ENCODE measurements around the gene AGO3. TPM values are rescaled to one million over a fixed set of nuclear protein-coding genes. Genes with fewer than 3 reads are reported as not detected.
"Not testable (repeated sequence)": the region's sequence is repeated elsewhere in the genome, so short reads cannot be mapped to it uniquely, and the experiment has no call there.

Gene AGO3
- total RNA-seq, 2 experiments from 2014 or later = 26.1 to 29.8 TPM

GRCh38 chr1:35915693-35916092, 15.2 kb upstream of the AGO3 start:
- ChIA-PET POLR2A (no interaction called here), CTCF (no interaction called here)

DNA sequence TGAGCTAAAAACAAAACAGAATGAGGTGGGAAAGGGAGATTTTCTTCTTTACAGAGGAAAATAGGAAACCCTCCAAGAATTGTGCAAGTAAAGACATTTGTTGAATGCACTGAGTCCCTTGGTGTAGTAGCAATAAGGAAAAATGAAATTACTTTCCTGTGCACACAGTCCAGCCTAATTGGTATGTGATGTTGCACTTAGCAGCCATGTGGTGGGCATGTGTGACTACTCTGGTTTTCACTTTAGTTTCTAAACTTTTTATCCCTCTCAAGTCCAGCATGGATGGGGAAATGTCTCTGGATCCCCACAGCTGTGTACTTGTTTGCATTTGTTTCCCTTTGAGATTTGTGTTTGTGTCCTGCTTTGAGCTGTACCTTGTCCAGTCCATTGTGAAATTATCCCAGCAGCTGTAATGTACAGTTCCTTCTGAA, 7.1 kb upstream of the AGO3 start:
- ChIA-PET POLR2A (no interaction called here), CTCF (interaction anchor here (0.5 to 0.6 kb wide), 2 partner anchors 17 to 202 kb away, joined by 3 read pairs; no protein-coding TSS in a partner anchor)

GRCh38 chr1:35924838-35925237, 6.1 kb upstream of the AGO3 start:
- CTCF ChIA-PET = no interaction called here
- POLR2A ChIA-PET = no interaction called here

DNA sequence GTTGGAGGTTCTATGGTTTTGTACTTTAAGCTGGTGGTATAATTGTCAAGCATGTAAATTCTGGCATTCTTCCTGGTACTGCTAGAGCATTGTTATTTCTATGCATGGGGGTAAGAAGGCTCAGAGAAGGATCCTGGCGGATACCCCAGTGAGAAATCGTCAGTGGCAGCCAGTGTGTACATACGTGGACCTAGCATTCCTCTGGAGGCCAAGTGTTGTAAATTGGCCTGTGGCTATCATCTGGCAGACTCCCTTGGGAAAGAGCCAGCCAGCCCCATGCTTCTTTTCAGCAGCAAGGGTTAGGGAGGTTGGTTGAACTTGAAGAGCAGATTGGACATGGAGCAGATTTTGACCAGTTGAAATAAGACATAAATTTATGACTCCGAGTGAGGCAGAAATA, 5.2 kb upstream of the AGO3 start:
- ChIA-PET CTCF (no interaction called here), POLR2A (no interaction called here)

DNA sequence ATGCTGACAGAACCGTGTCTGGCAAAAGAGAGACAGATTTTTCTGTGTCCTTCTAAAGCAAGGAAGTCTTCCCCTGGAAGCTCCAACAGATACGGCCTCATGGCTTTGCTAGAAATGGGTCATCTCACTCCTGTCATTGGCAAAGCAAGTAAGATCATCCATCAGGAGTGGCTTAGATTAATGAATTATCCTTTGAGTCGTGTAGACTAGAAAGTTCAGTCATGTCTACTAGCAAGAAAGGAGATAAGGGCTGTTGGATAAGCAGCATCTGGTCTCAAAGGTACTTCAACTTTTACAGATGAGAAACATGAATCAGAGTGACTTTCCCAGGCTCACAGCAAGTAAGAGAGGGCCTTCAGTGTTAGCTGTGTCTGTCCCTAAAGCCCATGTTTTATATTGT, 3.4 kb upstream of the AGO3 start:
- CTCF ChIA-PET = no interaction called here

DNA sequence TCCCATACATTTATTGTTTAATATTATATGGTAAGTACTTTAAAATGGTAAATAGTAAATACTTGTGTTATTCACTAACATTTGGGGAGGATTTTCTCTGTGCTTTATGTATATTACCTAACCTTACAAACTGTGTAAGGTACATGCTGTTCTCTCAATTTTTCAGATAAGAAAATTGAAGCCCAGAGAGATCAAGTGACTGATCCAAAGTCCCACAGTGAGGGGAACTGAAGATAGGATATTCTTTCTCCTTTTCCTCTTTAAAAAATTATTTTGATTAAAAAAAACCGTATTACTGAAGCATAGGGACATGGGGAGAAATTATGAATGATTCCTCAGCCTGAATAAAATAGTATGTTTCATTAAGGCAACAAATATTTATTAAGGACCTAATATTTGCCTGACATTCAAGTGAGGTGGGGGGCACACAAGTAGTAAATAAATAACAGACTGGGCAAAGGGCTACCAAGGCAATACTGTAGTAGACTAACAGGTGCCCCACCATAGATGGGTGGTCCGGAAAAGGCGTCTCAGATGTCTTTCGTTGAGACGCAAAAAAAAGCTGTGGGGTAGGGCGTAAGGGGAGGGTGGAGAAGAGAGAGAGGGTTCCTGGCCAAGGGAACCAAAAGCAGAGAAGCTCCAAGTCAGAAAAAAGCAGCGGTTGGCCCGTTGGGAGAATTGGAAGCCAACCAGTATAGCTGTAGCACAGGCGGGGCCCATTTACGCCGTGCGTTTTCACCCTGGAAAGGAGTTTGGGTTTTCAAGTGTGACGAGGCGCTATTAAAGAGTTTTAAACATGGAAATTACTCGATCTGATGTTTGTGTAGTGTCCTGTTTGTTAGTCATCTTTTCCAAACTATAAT, 944 bp upstream of the AGO3 start:
- ChIA-PET CTCF (interaction anchor here (2.0 kb wide), 1 partner anchor 46 kb away, joined by 5 read pairs; the partner anchor contains the start of gene AGO1), POLR2A (interaction anchor here (1.0 to 1.2 kb wide), 5 partner anchors 46 to 372 kb away, joined by 3 read pairs; partner anchors contain the start of genes CLSPN, NCDN and THRAP3)

More for the DNA sequence above, 3.4 kb upstream of the AGO3 start:
- POLR2A ChIA-PET = no interaction called here

GRCh38 chr1:35931446-35932157, 697 bp downstream of the AGO3 start:
- ChIA-PET POLR2A (interaction anchor here (0.7 to 1.3 kb wide), 7 partner anchors 11 to 374 kb away, joined by 3 to 4 read pairs (median 3); partner anchors contain the start of genes ADPRS, NCDN and THRAP3), CTCF (interaction anchor here (0.6 to 2.0 kb wide), 6 partner anchors 10 to 685 kb away, joined by 3 to 5 read pairs (median 4); partner anchors contain the start of genes AGO1 and TRAPPC3)

GRCh38 chr1:35932158-35932636, 1.3 kb downstream of the AGO3 start:
- ChIA-PET CTCF (interaction anchor here (0.7 to 2.0 kb wide), 3 partner anchors 10 to 217 kb away, joined by 3 to 5 read pairs (median 4); partner anchors contain the start of genes AGO1 and TRAPPC3), POLR2A (interaction anchor here (0.7 kb wide), 1 partner anchor 39 kb away, joined by 3 read pairs; no protein-coding TSS in a partner anchor)

DNA sequence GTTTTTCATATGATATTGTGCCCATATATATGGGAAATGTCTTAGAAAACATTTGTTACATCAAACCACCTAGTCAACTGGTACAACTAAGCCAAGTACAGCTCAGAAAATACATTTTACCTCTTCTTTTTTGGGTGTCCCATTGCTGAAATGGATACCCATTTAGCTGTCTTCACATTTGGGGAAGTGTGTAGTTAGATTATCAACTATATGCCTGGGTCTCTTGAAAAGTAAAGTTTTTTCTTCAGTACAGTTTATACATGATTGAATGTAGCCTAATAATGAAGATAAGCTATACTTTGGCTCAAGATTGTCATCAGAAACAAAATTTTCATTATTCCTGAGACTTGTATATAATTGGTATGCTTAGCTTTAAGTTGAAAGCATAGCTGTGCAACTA, 2.0 kb downstream of the AGO3 start:
- CTCF ChIA-PET = interaction anchor here (0.7 to 1.2 kb wide), 2 partner anchors 9 to 216 kb away, joined by 3 to 4 read pairs; partner anchors contain the start of gene TRAPPC3
- POLR2A ChIA-PET = interaction anchor here (0.6 kb wide), 1 partner anchor 262 kb away, joined by 5 read pairs; no protein-coding TSS in a partner anchor

GRCh38 chr1:35935442-35936388, 4.8 kb downstream of the AGO3 start:
- ChIA-PET POLR2A (no interaction called here), CTCF (no interaction called here)

DNA sequence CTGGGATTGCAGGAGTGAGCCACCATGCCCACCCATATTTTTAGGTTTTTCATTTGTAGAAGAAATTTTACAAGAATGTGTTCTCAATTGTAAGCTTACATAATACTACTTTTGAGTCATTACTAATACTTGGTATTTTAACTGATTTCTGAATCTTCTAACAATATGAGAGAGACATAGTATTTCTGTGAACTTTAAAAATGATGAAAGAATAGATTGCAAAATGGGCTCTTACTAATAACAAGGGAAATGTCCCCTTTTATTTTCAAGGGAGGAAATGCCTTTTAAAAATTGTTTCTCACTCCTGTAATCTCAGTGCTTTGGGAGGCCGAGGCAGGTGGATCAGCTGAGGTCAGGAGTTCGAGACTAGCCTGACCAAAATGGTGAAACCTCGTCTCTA, 5.9 kb downstream of the AGO3 start:
- ChIA-PET CTCF (no interaction called here), POLR2A (no interaction called here)

GRCh38 chr1:35939484-35939883, 8.6 kb downstream of the AGO3 start:
- ChIA-PET POLR2A (no interaction called here), CTCF (no interaction called here)

- CTCF ChIA-PET = no interaction called here
- POLR2A ChIA-PET = no interaction called here
These were observed 14.4 kb downstream of the AGO3 start for GRCh38 chr1:35945327-35945726.

DNA sequence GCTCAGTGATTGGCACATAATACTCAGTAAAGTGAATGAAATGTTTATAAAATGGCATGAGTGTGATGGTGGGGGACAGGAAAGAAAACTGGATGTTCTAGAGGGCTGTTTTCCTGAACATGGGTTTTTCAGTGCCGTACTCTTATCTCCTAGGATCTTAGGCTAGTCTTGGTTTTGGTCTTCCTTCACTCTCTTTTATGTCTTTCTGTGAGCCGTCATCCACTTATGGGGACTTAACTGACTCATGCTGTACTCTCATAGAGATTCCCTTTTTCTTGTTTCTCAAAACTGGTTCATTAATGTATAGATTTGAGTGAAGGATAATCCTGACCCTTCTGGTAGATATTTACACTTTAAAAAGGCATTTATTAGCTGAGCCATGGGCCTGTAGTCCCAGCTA, 16.6 kb downstream of the AGO3 start:
- POLR2A ChIA-PET = no interaction called here
- CTCF ChIA-PET = no interaction called here

DNA sequence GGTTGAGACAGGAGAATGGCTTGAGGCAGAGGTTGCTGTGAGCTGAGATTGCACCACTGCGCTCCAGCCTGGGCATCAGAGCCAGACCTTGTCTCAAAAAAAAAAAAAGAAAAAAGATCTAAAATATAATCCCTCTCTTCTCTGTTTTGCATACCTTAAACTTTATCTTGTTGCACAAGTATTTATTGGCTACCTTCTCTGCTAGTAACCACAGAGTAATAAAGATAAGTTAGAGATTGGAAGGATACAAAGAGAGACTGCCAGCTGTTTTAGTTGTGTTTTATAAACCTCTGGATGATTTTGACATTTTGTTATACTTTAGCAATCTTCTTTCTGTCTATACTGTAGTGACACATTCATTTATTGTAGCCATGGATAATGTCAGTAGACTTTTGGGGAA, 27.7 kb downstream of the AGO3 start:
- CTCF ChIA-PET = no interaction called here

DNA sequence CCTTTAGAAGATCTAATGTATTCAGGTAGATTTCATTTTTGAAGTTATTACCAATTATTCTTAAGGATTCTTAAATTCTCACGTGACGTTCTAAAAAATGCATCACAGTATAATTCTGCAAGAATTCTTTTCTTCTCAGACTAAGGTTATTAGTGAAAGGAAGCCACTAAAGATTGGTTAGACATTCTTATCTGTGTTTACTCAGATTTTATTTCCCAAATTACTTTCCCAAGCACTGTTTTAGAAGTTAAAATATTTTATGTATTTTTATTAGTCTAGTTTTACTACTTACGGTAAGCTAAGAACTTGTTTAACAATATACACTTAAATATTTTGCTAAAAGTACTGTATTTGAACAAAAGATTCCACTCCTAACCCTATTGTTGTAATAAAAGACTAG, 28.4 kb downstream of the AGO3 start:
- CTCF ChIA-PET = no interaction called here
- POLR2A ChIA-PET = no interaction called here

More for the DNA sequence above, 27.7 kb downstream of the AGO3 start:
- POLR2A ChIA-PET = no interaction called here

DNA sequence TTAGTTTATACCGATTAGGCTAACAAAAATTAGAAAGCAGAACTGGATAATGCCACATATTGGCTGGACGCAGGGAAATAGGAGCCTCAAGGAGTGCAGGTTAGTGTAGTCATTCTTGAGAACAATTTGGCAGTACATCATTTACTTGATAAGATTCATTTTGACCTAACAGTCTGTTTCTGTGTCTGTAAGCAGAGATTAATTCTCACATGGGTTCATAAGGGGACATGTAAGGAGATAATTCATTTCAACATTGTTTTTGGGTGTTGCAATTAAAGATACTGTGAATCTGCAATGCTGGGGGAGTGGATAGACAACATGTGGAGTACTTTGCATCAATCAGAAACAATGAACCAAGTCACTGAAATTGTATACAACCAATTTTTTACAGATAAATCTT, 32.0 kb downstream of the AGO3 start:
- CTCF ChIA-PET = no interaction called here
- POLR2A ChIA-PET = no interaction called here

DNA sequence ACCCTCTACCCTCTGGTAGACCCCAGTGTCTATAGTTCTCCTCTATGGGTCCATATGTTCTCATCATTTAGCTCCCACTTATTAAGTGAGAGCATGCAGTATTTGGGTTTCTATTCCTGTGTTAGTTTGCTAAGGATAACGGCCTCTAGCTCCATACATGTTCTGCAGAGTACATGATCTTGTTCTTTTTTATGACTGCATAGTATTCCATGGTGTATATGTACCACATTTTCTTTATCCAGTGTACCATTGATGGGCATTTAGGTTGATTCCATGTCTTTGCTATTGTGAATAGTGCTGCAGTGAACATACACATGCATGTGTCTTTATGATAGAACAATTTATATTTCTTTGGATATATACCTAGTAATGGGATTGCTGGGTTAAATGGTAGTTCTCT, 33.4 kb downstream of the AGO3 start:
- POLR2A ChIA-PET, CTCF ChIA-PET: not testable (repeated sequence)

DNA sequence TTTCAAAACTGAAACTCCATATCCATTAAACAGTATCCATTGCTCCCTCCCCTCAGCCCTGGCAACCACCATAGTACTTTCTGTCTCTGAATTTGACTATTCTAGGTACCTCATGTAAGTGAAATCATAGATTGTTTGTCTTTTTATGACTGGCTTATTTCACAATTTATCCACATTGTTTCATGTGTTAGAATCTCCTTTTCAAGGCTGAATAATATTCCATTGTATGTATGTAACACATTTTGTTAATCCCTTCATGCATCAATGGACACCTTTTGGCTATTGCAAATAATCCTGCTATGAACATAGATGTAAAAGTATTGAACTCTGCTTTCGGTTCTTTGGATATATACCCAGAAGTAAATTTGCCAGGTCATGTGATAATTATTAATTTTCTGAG, 37.5 kb downstream of the AGO3 start:
- CTCF ChIA-PET = no interaction called here
- POLR2A ChIA-PET = no interaction called here
